Right ventricle myocardium superior (tissue), 1 donor: ENCODE data around the gene DLX6. TPM values are rescaled to one million over a fixed set of nuclear protein-coding genes. Genes with fewer than 3 reads are reported as not detected.

ENCODE experiments used
- ATAC-seq: fragments of 200-7000 bp; cut with Tn5 transposase; one replicate; pipeline ENCODE4 v1.9.1; 2020; ENCODE audit warnings: mild to moderate bottlenecking; ENCODE audit not compliant: poor library complexity
- DNase-seq: peaks from one replicate; pipeline ENCODE4 v3.0.0-alpha.2; 2020
- intact Hi-C: fragments of 100-400 bp; cut with DNase I; formaldehyde crosslinking; loops from one replicate; pipeline ENCODE4 v1.11.2; 2022
- long read RNA-seq: library from polyadenylated mRNA; unstranded; transcript quantifications from one replicate; pipeline ENCODE4 v2.0.0, GENCODE V29; 2021
- total RNA-seq: library from RNA; stranded (reverse); fragmentation: NEBNext Ultra II Directional; extraction: Animal tissue kit (Norgen Biotek cat#: 25700); gene quantifications from one replicate; pipeline ENCODE4 v1.2.1, GENCODE V29; 2021
- donor health status: DM: no; HTN: yes; CAD: no; lungs with severe emphysema.

The DLX6 gene
- not detected for total RNA-seq
- long read RNA-seq, result 0 reads

DNA sequence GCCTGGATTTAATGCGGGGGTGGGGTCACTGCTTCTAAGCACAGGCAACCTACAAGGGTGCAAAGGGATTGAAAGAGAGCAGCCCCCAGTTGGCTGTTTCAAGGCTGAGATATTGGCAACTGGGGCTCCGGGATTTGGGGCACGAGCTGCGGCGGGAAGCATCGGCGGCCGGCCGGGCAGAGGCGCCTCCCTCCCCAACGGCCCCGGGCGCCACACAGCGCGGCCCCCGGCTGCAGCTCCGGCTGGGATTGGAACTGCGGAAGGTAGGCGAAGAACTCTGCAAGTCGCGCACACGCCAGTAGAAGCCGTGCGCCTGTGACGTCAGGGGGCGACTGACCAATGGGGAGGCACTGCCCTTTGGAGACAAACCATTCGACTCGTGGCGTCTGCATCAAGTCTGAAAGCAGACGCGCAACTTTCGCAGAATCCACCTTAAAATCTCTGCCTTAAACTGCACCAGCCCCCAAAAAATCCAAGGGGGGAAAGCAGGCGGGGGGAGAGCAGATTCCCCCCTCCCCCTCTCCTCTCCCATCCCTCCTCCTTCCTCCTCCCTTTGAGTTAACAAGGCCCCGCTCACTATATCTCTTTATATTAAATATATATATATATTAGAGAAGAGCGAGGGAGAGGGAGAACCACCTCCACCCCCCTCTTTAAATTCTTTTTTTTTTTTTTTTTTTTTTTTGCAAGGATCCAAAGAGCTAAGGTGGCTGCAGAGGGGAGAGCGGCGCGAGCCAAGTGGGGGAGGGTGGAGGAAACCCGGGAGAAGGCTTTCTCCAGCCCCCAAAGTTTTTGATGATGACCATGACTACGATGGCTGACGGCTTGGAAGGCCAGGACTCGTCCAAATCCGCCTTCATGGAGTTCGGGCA is at the start of gene DLX6:
TSS of gene DLX6 (plus strand) at position 371 of the 872 bp plus-strand sequence. CDS start at position 796, 425 bp downstream.
- intact Hi-C loops, result no loop called here
- peak; percentile 63 for ATAC-seq
- no peak for DNase-seq

GRCh38 chr7:96959135-96959534 is 46.2 kb upstream of the DLX6 start:
- DNase-seq, result no peak
- intact Hi-C loops, result no loop called here
- no peak for ATAC-seq

DNA sequence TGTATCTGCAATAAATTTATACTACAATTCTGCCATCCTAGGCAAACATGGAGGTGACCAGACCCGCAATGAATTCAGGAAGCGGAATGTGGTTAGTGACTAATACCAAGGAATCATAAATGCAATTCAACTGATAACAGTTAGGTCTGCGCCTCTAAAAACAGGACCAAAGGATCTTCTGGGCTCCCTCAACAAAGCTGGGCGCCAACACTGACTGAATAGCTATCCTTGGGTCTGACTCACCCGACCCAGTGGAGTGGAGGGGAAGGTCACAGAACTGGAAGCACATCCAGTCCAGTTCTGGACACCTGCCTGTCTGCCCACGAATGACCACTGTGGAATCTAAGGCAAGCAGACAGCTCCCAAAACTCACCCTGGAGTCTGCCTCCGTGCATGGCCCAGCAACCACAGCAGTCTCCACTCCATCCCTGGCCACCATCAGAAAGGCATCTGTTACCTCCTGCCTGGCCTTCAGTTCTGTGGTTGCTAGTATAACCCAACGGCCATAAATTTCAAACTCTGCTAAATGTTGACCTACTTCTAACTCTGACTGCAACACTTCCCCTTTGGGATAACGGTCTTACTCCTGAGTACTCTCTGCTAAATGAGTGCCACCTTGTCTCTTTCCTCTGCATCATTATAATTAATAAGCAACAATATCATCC is 43.0 kb upstream of the DLX6 start:
- no peak for ATAC-seq
- intact Hi-C loops, result no loop called here
- DNase-seq, result no peak

DNA sequence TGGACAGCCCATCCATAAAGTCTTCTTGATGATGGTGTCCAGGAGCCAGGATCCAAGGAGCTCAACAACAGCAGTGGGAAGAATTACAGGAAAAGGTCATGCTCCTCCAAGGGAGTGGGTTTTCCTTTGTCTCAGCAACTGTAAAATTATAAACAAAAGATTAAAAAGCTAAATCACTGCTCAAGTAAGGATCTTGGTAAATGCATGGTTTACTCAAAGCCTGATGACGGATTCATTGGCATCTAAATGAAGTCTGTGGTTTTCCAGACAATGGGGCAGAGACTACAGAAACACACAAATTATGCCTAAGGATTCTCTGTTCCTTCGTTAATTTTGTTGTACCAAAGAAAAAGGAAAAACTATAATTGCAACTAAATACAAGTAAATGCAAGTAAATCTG is 36.4 kb upstream of the DLX6 start:
- intact Hi-C loops, result no loop called here
- ATAC-seq (no peak), DNase-seq (no peak)

GRCh38 chr7:96970739-96971138 is 34.6 kb upstream of the DLX6 start:
- no peak for DNase-seq
- intact Hi-C loops, result no loop called here
- no peak for ATAC-seq

DNA sequence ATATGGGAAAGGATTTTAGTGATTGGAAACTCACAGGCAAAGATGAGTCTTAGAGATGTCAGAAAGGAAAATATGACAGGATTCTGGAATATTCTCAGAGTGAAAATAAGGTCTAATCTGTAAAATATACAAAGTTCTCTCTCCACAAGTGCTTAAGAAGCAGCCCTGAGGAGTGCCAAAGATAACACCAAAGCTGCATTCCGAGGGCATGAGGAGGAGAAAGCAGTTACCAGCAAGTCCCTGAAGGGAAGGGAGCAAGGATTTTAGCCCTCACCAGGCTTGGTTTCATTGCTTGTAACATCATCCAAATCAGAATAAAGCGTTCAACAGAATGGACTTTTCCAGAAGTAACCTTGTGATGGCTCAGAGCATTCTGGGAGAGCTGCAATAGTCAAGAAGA is 31.4 kb upstream of the DLX6 start:
- DNase-seq, result no peak
- intact Hi-C loops, result no loop called here
- no peak for ATAC-seq

DNA sequence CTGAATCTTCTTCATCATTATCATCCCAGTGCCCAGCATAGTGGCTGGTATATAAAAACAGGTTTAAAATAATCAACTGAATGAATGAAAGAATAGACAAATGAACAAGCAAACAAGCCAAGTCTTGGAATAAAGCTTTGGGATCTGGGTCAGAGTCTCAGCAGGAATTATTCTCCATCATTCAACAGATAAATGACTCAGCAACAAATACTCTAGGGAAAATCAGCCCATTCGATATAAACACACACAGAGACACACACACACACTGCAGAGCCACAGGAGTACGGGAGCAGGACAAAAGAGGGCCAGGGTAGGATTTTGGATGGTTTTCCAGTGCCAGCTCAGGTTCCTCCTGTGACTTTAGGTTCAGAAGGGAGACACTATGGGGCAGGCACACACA is 29.2 kb upstream of the DLX6 start:
- intact Hi-C loops, result no loop called here
- ATAC-seq, result no peak
- no peak for DNase-seq

DNA sequence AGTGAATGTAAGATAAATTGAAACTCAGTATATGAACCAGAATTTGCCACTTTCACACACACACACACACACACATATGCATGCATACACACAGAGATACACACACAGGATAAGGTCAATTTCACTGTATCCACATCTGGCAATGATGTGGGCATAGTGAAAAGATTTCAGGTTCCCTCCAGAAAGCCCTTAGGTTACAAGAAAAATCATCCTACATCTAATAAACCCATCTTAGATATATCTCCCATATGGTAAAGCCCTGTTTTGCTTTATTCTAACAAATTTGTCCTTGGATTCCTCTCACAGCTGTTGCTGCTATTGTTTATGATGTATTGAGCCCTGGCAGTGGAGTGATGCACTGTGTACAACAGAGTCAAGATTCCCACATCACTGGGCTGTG is 27.9 kb upstream of the DLX6 start:
- ATAC-seq, result no peak
- intact Hi-C loops, result no loop called here
- DNase-seq, result no peak

DNA sequence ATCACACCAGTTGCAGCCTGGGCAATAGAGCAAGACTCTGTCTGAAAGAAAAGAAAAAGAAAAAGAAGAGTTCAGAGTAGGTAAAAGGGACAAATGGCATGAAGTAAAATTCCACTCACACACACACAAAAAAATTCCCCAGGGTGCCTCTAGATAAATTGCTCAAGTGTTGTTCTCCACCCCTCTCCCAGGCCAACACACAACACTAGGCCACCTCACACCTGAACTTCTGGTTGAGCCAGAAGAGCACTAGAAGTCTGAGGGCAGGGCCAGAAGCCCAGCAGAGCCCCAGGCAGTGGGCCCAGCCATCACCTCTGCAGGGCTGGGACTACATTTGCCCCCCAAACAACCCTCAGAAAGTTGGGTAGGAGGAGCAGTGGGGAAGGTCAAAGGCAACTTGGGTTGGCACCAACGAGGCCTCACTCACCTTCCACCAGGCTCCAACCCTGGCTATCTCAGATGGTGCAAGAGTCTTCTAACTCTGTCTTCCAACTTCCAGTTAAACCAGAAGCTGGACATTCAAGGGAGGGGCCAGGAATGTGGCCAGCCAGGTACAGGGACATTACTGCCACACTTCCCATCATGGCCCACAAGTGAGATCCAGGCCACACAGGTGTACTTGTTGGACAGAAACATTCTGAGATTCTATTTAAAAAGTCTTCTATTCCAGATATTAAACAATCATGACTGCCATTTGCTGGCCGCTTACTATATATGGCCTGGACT is 25.6 kb upstream of the DLX6 start:
- no peak for ATAC-seq
- intact Hi-C loops, result no loop called here
- DNase-seq, result no peak

DNA sequence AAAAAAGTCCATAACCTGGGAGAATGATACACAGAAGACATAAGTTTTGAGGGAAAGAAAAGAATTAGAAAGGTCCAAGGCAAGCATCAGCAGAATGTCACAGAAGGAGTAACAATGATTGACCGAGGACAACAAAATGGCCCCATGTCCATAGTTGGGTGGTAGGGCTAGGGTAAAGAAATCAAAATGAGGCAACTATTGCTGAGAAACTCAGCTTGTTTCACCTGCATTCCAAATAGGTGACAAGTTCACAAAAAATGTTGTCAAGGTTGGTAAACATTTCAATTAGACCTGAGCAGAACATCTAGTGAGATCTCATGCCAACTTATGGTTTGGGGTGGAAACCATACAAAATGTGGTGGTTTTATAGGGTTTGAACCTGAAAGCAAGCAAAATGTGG is 22.8 kb upstream of the DLX6 start:
- ATAC-seq, result no peak
- no peak for DNase-seq
- intact Hi-C loops, result no loop called here

DNA sequence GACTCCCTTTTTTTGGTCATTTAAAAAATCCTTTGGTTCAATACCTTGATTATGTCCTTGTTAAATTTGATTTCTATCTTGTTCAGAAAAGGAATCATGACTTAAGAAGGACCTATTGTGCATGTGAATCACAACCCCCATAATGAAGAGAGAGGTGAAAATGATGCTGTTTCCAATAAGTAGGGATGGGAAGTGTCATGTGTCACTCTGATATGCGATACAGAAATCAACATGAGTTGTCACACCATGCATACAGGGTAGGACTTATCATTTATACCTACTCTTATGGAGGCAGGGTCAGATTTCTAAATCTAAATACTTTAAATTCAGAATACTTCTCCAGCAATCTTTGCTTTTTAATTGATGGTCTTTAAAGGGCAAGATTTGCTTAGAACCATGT is 19.4 kb upstream of the DLX6 start:
- no peak for DNase-seq
- intact Hi-C loops, result no loop called here
- ATAC-seq, result no peak

- ATAC-seq, result no peak
- DNase-seq, result no peak
- intact Hi-C loops, result no loop called here
Observed at GRCh38 chr7:96986901-96987300, 18.5 kb upstream of the DLX6 start.

DNA sequence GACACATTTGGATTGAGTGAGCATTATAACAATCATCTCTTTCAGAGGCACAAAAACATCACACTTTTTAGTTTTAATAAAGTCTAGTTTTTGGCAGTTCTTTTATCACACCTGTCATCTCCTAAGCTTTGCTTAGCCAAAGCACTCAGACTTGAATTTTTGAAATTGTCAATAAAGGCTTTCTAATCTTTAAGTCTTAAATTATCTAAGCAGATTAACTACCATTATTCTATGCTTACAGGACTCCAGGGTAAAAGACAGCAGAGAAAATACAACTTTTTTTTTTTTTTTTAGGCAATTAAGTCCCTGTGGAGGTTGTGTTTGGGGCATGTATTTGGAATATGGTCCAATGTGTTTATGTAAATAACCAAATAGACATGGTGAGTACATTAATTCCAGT is 17.6 kb upstream of the DLX6 start:
- DNase-seq (no peak), ATAC-seq (no peak)
- intact Hi-C loops, result no loop called here

DNA sequence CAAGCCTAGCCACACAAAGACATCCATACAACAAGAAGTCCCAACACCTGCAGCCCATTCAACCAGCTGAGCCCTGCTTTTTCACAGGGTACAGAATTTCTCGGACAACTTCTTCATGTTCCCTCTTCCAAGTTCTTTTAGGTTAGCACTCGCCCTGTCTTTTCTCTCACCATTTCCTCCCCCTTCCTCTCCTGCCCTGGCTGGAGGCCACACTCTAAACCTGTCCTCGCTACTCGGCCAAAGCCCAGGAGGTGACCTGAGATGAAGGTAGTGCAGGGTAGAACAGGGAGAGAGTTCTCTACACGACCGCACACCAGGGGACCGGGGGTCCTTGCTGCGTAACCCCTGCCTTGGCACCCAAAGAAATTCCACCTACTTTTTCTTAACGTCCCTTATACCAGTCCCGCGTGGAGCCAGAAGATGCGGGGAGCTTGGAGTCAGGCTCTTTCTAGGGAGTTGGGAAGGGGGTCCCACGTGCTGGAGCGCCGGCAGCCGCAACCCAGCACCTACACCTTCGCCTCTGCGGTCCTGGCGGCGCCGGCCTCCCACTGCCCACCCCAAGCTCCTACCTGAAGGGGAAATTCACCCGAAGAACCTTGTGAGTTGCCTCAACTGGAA is 16.0 kb upstream of the DLX6 start:
- ATAC-seq (no peak), DNase-seq (no peak)
- intact Hi-C loops, result no loop called here

GRCh38 chr7:96989859-96990317 is 15.5 kb upstream of the DLX6 start:
- no peak for ATAC-seq
- no peak for DNase-seq
- intact Hi-C loops, result no loop called here

DNA sequence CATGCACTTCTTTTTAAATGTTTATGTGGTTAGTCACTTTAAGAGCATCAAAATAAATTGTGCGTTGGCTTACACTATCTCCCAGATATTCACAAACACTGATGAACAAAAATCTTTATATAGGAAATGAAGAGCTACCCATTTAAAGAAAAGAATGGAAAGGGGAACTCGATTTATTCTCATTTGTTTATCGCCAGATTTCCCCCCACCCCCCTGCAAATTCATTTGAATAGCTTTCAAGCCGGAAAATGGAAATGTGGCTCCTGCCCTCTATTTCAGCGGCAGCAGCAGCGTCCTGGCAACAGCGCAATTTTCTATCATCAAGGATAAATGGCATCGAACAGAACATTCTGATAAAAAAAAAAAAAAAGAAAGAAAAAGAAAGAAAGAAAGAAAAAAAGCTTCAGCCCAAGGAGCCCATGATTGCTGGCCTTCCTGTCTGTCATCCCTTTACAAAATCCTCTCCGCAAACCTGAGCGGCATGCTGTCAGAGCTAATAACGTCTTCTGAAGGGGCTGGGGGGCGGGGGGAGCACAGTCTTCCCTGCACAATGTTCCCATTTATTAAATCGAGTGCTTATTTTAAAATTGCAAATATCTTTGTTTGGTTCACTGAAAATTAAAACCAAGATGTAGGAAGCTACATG is 13.7 kb upstream of the DLX6 start:
- DNase-seq, result no peak
- ATAC-seq, result no peak
- intact Hi-C loops, result no loop called here

DNA sequence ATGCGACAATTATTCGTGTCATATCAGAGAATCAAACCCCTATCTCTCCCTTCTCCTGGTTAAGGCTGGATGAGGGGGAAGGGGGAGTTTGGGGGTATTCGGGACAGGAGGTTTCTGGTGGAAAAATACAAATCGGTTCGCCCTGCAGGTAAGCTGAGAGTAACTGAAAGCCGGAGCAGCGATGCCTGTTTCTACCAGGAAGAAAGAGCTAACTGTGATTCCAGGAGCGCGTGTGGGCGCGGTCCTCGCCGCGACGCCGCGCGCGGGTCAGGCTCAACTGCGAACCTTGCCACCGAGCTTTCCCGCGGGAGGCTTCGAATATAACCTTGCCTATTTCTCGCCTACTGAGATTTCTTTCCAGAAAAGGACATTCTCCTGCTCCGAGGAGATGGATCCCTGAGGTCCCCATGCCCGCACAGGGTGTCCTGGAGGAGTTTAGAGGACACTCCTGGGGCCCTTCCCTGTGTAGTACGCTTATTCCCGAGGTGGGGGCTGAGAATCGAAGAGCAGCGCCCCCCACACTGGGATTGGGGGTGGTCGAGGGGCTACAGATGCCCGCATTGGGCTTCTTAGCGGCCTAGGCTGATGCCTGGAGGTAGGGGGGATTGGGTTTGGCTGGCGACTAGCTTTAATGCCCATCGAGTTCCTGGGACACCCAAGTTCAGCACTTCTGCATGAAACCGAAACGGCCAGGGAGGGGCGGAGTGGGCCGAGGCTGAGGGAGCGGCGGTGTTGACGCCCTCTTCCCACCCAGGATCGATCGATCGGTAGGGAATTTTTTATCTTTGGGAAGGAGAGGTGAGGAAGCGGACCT is 13.0 kb upstream of the DLX6 start:
- no peak for DNase-seq
- intact Hi-C loops, result no loop called here
- no peak for ATAC-seq
